IMR-90 (cell line): ENCODE results near the gene CD8B. TPM values are rescaled to one million over a fixed set of nuclear protein-coding genes. Genes with fewer than 3 reads are reported as not detected.
"Not testable (repeated sequence)": the region's sequence is repeated elsewhere in the genome, so short reads cannot be mapped to it uniquely, and the experiment has no call there.

ENCODE experiments used
- ATAC-seq: fragments of 200-7000 bp; cut with Tn5 transposase; 2 replicates; pipeline ENCODE4 v1.9.1; 2020; ENCODE audit warnings: low read depth, mild to moderate bottlenecking, moderate library complexity
- BruUV-seq: library from RNA; stranded (reverse); fragments of 400-500 nt; replicated peaks from 2 replicates; lab custom pipeline; 2021; lab: Mats Ljungman, UMichigan
- CTCF ChIA-PET: fragments of 300-600 bp; formaldehyde crosslinking; extraction: SDS; loops from one replicate; lab custom pipeline; 2021; ENCODE audit warnings: antibody characterized with exemption; lab: Yijun Ruan, JAX
- POLR2A ChIA-PET: fragments of 300-600 bp; sonication (Branson Sonifier 250); formaldehyde crosslinking; loops from one replicate; lab custom pipeline; 2022; ENCODE audit warnings: antibody characterized with exemption; ENCODE audit not compliant: unreplicated experiment; lab: Charles Lee
- DNase-seq: peaks from one replicate; pipeline ENCODE4 v3.0.0; 2013
- H2AFZ ChIP-seq: replicated peaks from 2 replicates; pipeline ENCODE3; 2013; ENCODE audit warnings: low read length, mild to moderate bottlenecking; ENCODE audit not compliant: poor library complexity
- H2AK5ac ChIP-seq: 2 replicates; pipeline ENCODE4 v1.6.1; 2013; ENCODE audit warnings: low read depth, low read length, inconsistent platforms
- H2AK9ac ChIP-seq: replicated peaks from 2 replicates; pipeline ENCODE3; 2013; ENCODE audit warnings: mild to moderate bottlenecking, low read depth, low read length, moderate library complexity; ENCODE audit not compliant: poor library complexity
- H2BK120ac ChIP-seq: 2 replicates; pipeline ENCODE4 v1.6.1; 2013; ENCODE audit warnings: low read depth, low read length, inconsistent platforms
- H2BK15ac ChIP-seq: 3 replicates; pipeline ENCODE4 v1.6.1; 2013; ENCODE audit warnings: low read depth, low read length, inconsistent platforms
- H2BK20ac ChIP-seq: 2 replicates; pipeline ENCODE4 v1.6.1; 2013; ENCODE audit warnings: low read depth, mild to moderate bottlenecking, inconsistent platforms, low read length, moderate library complexity
- H2BK5ac ChIP-seq: 2 replicates; pipeline ENCODE4 v1.6.1; 2013; ENCODE audit warnings: mild to moderate bottlenecking, low read depth, low read length, inconsistent platforms; ENCODE audit not compliant: poor library complexity, severe bottlenecking
- H3K14ac ChIP-seq: replicated peaks from 2 replicates; pipeline ENCODE4 v1.6.1; 2013; ENCODE audit warnings: low read depth, low read length, inconsistent platforms
- H3K18ac ChIP-seq: 2 replicates; pipeline ENCODE4 v1.6.1; 2013; ENCODE audit warnings: low read depth, low read length, control low read depth
- H3K23ac ChIP-seq: 2 replicates; pipeline ENCODE4 v1.6.1; 2013; ENCODE audit warnings: low read depth, low read length, inconsistent platforms
- H3K27ac ChIP-seq: 2 replicates; pipeline ENCODE4 v1.5.1; 2013; ENCODE audit warnings: mild to moderate bottlenecking, control low read depth, low read length; ENCODE audit not compliant: insufficient read depth
- H3K27me3 ChIP-seq: 2 replicates; pipeline ENCODE4 v1.6.1; 2013; ENCODE audit warnings: low read length; ENCODE audit not compliant: control insufficient read depth, insufficient read depth
- H3K36me3 ChIP-seq: 2 replicates; pipeline ENCODE4 v1.6.1; 2013; ENCODE audit warnings: low read length, mixed read lengths; ENCODE audit not compliant: control insufficient read depth, insufficient read depth
- H3K4ac ChIP-seq: 2 replicates; pipeline ENCODE4 v1.6.1; 2013; ENCODE audit warnings: low read depth, low read length, inconsistent platforms
- H3K4me1 ChIP-seq: 2 replicates; pipeline ENCODE4 v1.6.1; 2013; ENCODE audit warnings: low read length, mixed read lengths; ENCODE audit not compliant: control insufficient read depth, insufficient read depth
- H3K4me2 ChIP-seq: 2 replicates; pipeline ENCODE4 v1.6.1; 2013; ENCODE audit warnings: low read depth, mild to moderate bottlenecking, control low read depth, low read length, moderate library complexity
- H3K4me3 ChIP-seq: 2 replicates; pipeline ENCODE4 v1.5.1; 2013; ENCODE audit warnings: low read depth, mild to moderate bottlenecking, control low read depth, low read length, moderate library complexity; ENCODE audit not compliant: insufficient read depth
- H3K56ac ChIP-seq: 2 replicates; pipeline ENCODE4 v1.6.1; 2013; ENCODE audit warnings: low read length, inconsistent platforms; ENCODE audit not compliant: insufficient read depth; ENCODE audit errors: extremely low read depth
- H3K79me1 ChIP-seq, 2 experiments: 2 replicates each; pipeline ENCODE4 v1.6.1; 2013; ENCODE audit warnings: low read length in 2 of 2, inconsistent platforms in 1 of 2, low read depth in 1 of 2
- H3K9ac ChIP-seq: 2 replicates; pipeline ENCODE4 v1.6.1; 2013; ENCODE audit warnings: low read depth, low read length, control low read depth
- H3K9me1 ChIP-seq: 2 replicates; pipeline ENCODE4 v1.6.1; 2013; ENCODE audit warnings: low read length, inconsistent platforms; ENCODE audit not compliant: insufficient read depth
- H3K9me3 ChIP-seq: 2 replicates; pipeline ENCODE4 v1.6.1; 2013; ENCODE audit warnings: low read length; ENCODE audit not compliant: control insufficient read depth, insufficient read depth
- H4K20me1 ChIP-seq: 2 replicates; pipeline ENCODE4 v1.6.1; 2013; ENCODE audit warnings: low read length, inconsistent platforms; ENCODE audit not compliant: insufficient read depth
- H4K5ac ChIP-seq: 2 replicates; pipeline ENCODE4 v1.6.1; 2013; ENCODE audit warnings: mild to moderate bottlenecking, low read depth, low read length, control low read depth
- H4K8ac ChIP-seq, 2 experiments: 2 replicates each; pipeline ENCODE4 v1.6.1; 2013; ENCODE audit warnings: low read depth in 2 of 2, low read length in 2 of 2, control low read depth in 1 of 2, inconsistent platforms in 1 of 2
- H4K91ac ChIP-seq: 2 replicates; pipeline ENCODE4 v1.6.1; 2013; ENCODE audit warnings: low read depth, low read length, inconsistent platforms; ENCODE audit not compliant: insufficient read depth
- WGBS, 2 experiments: methylation state at CpG; one replicate each; pipeline versions ENCODE4 v1.1.5 to v1.1.7; 2013; ENCODE audit warnings: missing lambda C conversion rate in 2 of 2; ENCODE audit not compliant: insufficient read length in 1 of 2; ENCODE audit errors: extremely low coverage in 2 of 2; 5-methylcytosine and 5-hydroxymethylcytosine counted together
- dilution Hi-C: fragments of 300-500 bp; cut with HindIII; formaldehyde crosslinking; loops from one replicate; pipeline ENCODE4 v1.14.3; 2018; ENCODE audit warnings: low sequenced_read_pairs; ENCODE audit not compliant: unreplicated experiment
- in situ Hi-C: fragments of 300-500 bp; cut with MboI; formaldehyde crosslinking; loops from 3 replicates; pipeline ENCODE4 v1.14.3; 2019; ENCODE audit warnings: low sequenced_read_pairs, inconsistent platforms, mixed read lengths
- intact Hi-C: fragments of 100-400 bp; cut with micrococcal nuclease; formaldehyde crosslinking; loops from 2 replicates; pipeline ENCODE4 v1.10.0; 2022
- polyA plus RNA-seq, 3 experiments: library from polyadenylated mRNA; depleted of rRNA; stranded (reverse); fragments of >200 nt; gene quantifications; 2 replicates each; pipeline ENCODE4 v1.2.3, GENCODE V29; 2012; ENCODE audit warnings: low replicate concordance in 1 of 3
- total RNA-seq: library from RNA; depleted of rRNA; stranded (reverse); fragments of >200 nt; gene quantifications from 2 replicates; pipeline ENCODE4 v1.2.3, GENCODE V29; 2012

Gene CD8B
- total and polyA plus RNA-seq, 2 of the 4 experiments (the other 2 are of a cell fraction), result not detected

DNA sequence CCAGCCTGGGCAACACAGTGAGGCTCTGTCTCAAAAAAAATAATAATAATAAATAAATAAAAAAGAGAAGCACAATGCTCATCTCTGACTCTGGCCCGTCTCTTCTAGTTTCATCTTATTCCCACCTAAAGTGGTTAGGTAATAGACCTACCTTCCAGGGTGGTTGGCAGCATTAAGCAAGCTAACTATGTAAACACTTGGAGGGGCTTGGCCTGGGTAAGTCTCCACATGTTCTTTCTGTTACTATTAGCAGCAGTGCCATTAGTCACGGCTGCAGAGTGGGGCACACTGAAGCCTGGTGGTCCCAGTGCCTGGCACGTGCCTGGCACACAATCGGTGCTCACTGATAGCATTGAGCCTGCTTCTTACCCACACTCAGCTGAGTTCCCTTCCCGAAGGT is 4.0 kb downstream of the CD8B start:
- H4K91ac ChIP-seq, H3K4ac ChIP-seq, H3K27me3 ChIP-seq, H2BK120ac ChIP-seq, ATAC-seq, H3K9me3 ChIP-seq, H4K5ac ChIP-seq, in situ Hi-C loops, H3K79me1 ChIP-seq, H3K23ac ChIP-seq, H3K14ac ChIP-seq, H3K4me2 ChIP-seq, H2BK5ac ChIP-seq, POLR2A ChIA-PET, H3K4me3 ChIP-seq, H2BK20ac ChIP-seq, H2AK9ac ChIP-seq, H3K36me3 ChIP-seq, H2AK5ac ChIP-seq, H3K27ac ChIP-seq, intact Hi-C loops, dilution Hi-C loops, DNase-seq, H3K4me1 ChIP-seq, H3K9ac ChIP-seq, BruUV-seq, H4K8ac ChIP-seq, H4K20me1 ChIP-seq, H3K56ac ChIP-seq, H3K9me1 ChIP-seq, CTCF ChIA-PET, H3K18ac ChIP-seq, H2AFZ ChIP-seq, H2BK15ac ChIP-seq: not testable (repeated sequence)
- 73% methylated on average over 4 of the region's 5 CpGs; no CpG with 5 or more reads in 1 of the 2 experiments for WGBS, 2 experiments

DNA sequence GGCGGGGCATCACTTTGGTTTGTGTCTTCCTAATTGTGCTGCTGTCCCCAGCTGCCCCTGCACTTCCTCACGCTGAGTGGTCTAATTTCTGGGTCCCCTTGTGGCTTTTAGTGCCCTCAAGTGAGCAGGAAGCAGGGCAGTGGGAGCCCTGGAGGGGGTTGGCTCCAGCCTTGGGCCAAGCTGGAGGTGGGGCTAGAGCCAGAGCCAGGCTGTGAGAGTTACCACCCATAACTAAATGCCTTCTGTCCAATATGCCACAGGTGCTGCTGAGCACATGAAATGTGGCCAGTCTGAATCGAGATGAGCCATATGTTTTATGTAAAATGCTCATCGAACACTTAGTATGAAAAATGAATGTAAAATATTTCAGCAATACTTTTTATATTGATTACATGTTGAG is 5.2 kb downstream of the CD8B start:
- dilution Hi-C loops, CTCF ChIA-PET, H2BK120ac ChIP-seq: not testable (repeated sequence)

More for the DNA sequence above, 5.2 kb downstream of the CD8B start:
- intact Hi-C loops, H3K4me2 ChIP-seq, H3K9me3 ChIP-seq, H2AK9ac ChIP-seq, H4K8ac ChIP-seq, POLR2A ChIA-PET, DNase-seq, H3K4ac ChIP-seq, H3K27ac ChIP-seq, H3K27me3 ChIP-seq, in situ Hi-C loops, H4K91ac ChIP-seq, H2AK5ac ChIP-seq, H3K56ac ChIP-seq, H4K20me1 ChIP-seq, H3K9ac ChIP-seq, BruUV-seq, H3K4me1 ChIP-seq, H2BK20ac ChIP-seq, H3K4me3 ChIP-seq, ATAC-seq, H3K14ac ChIP-seq, H3K9me1 ChIP-seq, H3K23ac ChIP-seq, H2AFZ ChIP-seq, H4K5ac ChIP-seq, H3K36me3 ChIP-seq, H3K18ac ChIP-seq, H2BK5ac ChIP-seq, H2BK15ac ChIP-seq, H3K79me1 ChIP-seq: not testable (repeated sequence)
- WGBS, 2 experiments, result no CpG with 5 or more reads among the region's 4 CpGs
